Measurements from ENCODE around the gene GRN. TPM values are rescaled to one million over a fixed set of nuclear protein-coding genes. Genes with fewer than 3 reads are reported as not detected.

GRN gene
- total RNA-seq, 4 donors from 2014 or later, result 546 to 1,119 (median 694) TPM

DNA sequence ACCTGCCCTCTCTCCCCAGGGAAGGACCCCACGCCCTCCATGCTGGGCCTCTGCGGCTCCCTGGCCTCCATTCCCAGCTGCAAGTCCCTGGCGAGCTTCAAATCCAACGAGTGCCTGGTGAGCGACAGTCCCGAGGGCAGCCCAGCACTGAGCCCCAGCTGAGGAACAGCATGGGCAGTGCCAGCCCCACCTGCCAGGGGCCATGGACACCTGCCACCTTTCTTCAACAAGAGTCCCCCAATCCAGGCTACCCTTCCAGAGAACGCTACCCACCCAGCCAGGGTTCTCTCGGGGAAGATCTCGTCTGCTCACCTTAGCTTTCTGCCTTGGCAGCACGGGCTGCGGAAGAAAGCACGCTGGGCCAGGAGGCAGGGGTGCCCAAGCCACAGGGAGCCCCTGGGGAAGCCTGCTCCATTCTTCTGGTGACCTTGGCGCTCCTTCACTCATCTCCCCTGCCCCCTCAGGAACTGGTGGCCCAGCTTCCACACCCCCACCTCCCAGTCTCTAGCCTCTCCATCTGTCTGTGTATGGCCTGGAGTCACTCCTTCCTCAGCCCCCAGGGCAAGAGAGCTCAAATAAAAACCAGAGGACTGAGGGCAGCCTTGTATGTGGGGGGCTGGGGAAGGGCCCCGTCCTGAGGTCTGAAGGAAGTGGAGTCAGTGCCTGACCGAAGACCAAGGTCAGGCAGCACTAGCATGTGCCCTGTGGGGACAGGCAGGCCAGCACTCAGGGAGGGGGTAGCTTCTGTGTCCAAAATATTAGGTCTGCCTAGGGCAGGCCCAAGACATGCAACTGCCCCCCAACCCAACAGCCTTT lies 26.8 kb upstream of the GRN start:
- no peak for TF ChIP-seq POLR2A (IDR thresholded peaks at IDR 0.05)
- TF ChIP-seq POLR2AphosphoS5 (IDR thresholded peaks at IDR 0.05), result no peak
- TF ChIP-seq, protein P1, sequence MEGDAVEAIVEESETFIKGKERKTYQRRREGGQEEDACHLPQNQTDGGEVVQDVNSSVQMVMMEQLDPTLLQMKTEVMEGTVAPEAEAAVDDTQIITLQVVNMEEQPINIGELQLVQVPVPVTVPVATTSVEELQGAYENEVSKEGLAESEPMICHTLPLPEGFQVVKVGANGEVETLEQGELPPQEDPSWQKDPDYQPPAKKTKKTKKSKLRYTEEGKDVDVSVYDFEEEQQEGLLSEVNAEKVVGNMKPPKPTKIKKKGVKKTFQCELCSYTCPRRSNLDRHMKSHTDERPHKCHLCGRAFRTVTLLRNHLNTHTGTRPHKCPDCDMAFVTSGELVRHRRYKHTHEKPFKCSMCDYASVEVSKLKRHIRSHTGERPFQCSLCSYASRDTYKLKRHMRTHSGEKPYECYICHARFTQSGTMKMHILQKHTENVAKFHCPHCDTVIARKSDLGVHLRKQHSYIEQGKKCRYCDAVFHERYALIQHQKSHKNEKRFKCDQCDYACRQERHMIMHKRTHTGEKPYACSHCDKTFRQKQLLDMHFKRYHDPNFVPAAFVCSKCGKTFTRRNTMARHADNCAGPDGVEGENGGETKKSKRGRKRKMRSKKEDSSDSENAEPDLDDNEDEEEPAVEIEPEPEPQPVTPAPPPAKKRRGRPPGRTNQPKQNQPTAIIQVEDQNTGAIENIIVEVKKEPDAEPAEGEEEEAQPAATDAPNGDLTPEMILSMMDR (IDR thresholded peaks at IDR 0.05), result no peak
- TF ChIP-seq EP300 (IDR thresholded peaks at IDR 0.05; ENCODE audit: low read depth), result no peak
- in situ Hi-C loops (cut with MboI; ENCODE audit: low pct_ligation_motif_present in 1 of 4, low pct_unique_long_range_greater_than_20kb in 1 of 4, low sequenced_read_pairs in 3 of 4) (no loop called here), intact Hi-C loops (cut with DNase I; ENCODE audit: low total_unique reads) (loop anchor here (5.0 kb wide), 1 partner anchor 91 kb away; no protein-coding TSS in a partner anchor)
- H3K27me3 ChIP-seq, result peaks cover 48% of the 10 kb centered on the region
- peaks cover 0 to 20% (median 5%) of the 10 kb centered on the region in 4 donors for H3K36me3 ChIP-seq
- H3K4me1 ChIP-seq, result peaks cover 4 to 18% (median 10%) of the 10 kb centered on the region in 4 donors
- no peak overlapping the region for H3K4me3 ChIP-seq
- H3K9me3 ChIP-seq, result no peaks in the 10 kb centered on the region
- DNase-seq, result no peak
- H3K27ac ChIP-seq, result no peak overlapping the region
- whole genome bisulfite sequencing, 2 donors (ENCODE audit: low coverage in 1 of 2), result 73% methylated on average over 15 of the region's 15 CpGs; no CpG with 5 or more reads in 1 of the 2 donors

DNA sequence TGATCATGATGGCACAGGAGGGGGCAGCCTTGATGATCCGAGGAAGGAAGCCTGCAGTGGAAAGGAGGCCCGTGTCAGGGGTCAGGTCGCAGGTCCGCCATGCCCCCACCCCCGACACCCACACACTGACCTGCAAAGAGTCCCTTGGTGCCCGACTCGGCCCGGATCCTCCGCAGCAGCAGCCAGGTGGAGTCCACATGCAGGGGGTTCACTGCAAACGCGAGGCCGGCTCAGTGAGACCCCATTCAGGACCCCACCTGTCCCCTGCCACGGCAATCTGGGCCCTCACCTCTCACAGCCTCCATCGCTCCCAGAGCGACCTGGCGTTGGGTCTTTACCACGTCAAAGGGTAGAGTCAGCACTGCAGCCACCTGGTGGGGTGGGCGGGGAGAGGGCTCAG lies 25.0 kb upstream of the GRN start:
- peaks cover 8 to 22% (median 16%) of the 10 kb centered on the region in 4 donors for H3K4me1 ChIP-seq
- no peaks in the 10 kb centered on the region for H3K9me3 ChIP-seq
- no peak overlapping the region for H3K27ac ChIP-seq
- H3K27me3 ChIP-seq, result peaks cover 30% of the 10 kb centered on the region
- peaks cover 0 to 20% (median 5%) of the 10 kb centered on the region in 4 donors for H3K36me3 ChIP-seq
- intact Hi-C loops (cut with DNase I; ENCODE audit: low total_unique reads) (no loop called here), in situ Hi-C loops (cut with MboI; ENCODE audit: low pct_ligation_motif_present in 1 of 4, low pct_unique_long_range_greater_than_20kb in 1 of 4, low sequenced_read_pairs in 3 of 4) (loop anchor here in 1 of 4 donors (10.0 kb wide), 1 partner anchor 105 kb away; the partner anchor contains the start of gene UBTF)
- WGBS, 2 donors (ENCODE audit: low coverage in 1 of 2), result 87% methylated on average over 14 of the region's 18 CpGs; no CpG with 5 or more reads in 1 of the 2 donors
- no peak for TF ChIP-seq POLR2A (IDR thresholded peaks at IDR 0.05)
- no peak for TF ChIP-seq EP300 (IDR thresholded peaks at IDR 0.05; ENCODE audit: low read depth)
- DNase-seq, result no peak
- H3K4me3 ChIP-seq, result no peak overlapping the region

DNA sequence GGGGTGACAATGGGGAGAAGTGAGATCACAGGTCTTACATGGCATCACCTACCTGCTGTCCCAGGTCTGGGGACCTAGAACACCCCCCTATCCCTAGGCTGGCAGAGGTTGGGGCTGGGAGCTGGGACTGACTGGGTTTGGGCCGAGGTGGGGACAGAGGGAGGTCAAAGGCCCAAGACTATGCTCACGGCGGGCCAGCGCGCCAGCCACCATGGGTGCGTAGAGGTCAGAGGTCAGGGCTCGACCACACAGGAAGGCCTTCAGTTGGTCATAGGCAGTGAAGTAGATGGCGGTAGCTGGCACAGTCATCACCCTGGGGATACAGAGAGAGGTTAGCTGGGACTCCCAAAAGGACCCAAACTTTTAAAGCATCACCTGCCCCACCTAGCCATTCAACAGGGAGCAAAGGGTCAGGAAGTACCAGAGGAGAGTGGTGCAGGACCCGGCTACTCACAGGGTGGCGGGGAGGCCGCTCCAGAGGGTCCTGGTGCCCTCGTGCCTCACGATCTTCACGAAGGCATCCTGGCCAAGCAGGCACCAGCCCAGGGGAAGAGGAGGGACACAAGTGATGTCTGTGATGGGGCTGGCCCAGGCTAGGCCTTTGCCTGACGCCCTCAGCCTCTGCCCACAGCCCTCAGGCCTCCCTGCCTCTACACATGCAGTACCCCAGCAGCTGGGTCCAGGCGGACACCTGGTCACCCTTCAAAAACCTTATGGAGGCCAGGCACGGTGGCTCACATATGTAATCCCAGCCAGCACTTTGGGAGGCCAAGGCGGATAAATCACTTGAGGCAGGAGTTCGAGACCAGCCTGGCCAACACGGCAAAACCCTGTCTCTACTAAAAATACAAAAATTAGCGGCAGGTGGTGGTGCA lies 23.6 kb upstream of the GRN start:
- Histone ChIP-seq H3K36me3 (peaks cover 0 to 20% (median 5%) of the 10 kb centered on the region in 4 donors), H3K4me3 (no peak overlapping the region), H3K27me3 (peaks cover 16% of the 10 kb centered on the region), H3K4me1 (peaks cover 8 to 25% (median 20%) of the 10 kb centered on the region in 4 donors), H3K27ac (no peak overlapping the region), H3K9me3 (no peaks in the 10 kb centered on the region)
- TF ChIP-seq POLR2A (IDR thresholded peaks at IDR 0.05) (no peak), EP300 (IDR thresholded peaks at IDR 0.05; ENCODE audit: low read depth) (no peak), POLR2AphosphoS5 (IDR thresholded peaks at IDR 0.05) (no peak)
- TF ChIP-seq, protein P1 (IDR thresholded peaks at IDR 0.05), result no peak
- intact Hi-C loops (cut with DNase I; ENCODE audit: low total_unique reads), result no loop called here
- in situ Hi-C loops (cut with MboI; ENCODE audit: low pct_ligation_motif_present in 1 of 4, low pct_unique_long_range_greater_than_20kb in 1 of 4, low sequenced_read_pairs in 3 of 4), result loop anchor here in 1 of 4 donors (10.0 kb wide), 1 partner anchor 107 kb away; the partner anchor contains the start of gene UBTF
- DNase-seq, result no peak
- 93% methylated on average over 21 of the region's 21 CpGs; no CpG with 5 or more reads in 1 of the 2 donors for WGBS, 2 donors (ENCODE audit: low coverage in 1 of 2)

DNA sequence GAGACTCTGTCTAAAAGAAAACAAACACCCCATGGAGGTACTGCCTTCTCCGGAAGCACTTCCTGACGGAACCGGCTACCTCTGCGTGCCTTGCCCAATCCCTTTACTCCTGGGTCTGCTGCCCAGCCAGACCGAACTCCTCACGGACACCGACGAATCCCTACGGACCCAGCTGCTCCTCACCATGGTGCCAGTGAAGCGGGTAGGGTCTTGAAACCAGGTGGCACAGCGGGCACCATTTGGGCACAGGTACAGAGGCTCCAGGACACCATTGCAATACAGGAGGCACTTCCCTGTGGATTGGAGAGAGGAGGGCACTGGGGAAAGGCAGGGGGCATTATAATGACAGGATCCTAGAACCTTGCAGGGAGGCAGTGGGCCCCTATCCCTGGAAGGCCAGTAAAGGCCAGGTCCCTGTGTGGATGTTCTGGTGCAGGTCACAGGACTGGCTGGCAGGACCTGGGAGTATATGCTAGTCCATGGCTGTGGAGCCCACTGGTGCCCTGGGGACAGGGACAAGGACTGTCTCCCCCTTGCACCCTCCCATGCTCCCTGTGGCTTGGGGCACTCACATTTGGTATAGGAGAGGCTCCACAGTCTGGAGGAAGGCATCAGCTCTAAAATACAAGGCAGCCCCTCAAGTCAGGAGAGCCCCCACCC lies 22.7 kb upstream of the GRN start:
- in situ Hi-C loops (cut with MboI; ENCODE audit: low pct_ligation_motif_present in 1 of 4, low pct_unique_long_range_greater_than_20kb in 1 of 4, low sequenced_read_pairs in 3 of 4), result loop anchor here in 1 of 4 donors (10.0 kb wide), 1 partner anchor 108 kb away; the partner anchor contains the start of gene UBTF
- intact Hi-C loops (cut with DNase I; ENCODE audit: low total_unique reads), result no loop called here
- Histone ChIP-seq H3K27me3 (peaks cover 7% of the 10 kb centered on the region), H3K4me1 (peaks cover 8 to 30% (median 25%) of the 10 kb centered on the region in 4 donors), H3K9me3 (no peaks in the 10 kb centered on the region), H3K36me3 (peaks cover 0 to 20% (median 5%) of the 10 kb centered on the region in 4 donors), H3K4me3 (no peak overlapping the region), H3K27ac (no peak overlapping the region)
- TF ChIP-seq, protein P1 (IDR thresholded peaks at IDR 0.05), result no peak
- WGBS, 2 donors (ENCODE audit: low coverage in 1 of 2), result 93% methylated on average over 11 of the region's 11 CpGs; no CpG with 5 or more reads in 1 of the 2 donors
- DNase-seq, result no peak
